Thymus (tissue), 11 donors: Measurements from ENCODE around the gene SCAMP3. TPM values are rescaled to one million over a fixed set of nuclear protein-coding genes. Genes with fewer than 3 reads are reported as not detected.
A peak's percentile ranks its signal among the peaks of the same experiment; 100 is the strongest.

Source experiments
- DNase-seq, 9 donors: peaks; one replicate each; pipeline ENCODE4 v3.0.0-alpha.2; 2013; ENCODE audit warnings: low spot score in 9 of 9, low read depth in 6 of 9, missing footprints in 1 of 9
- H3K27ac ChIP-seq, 2 donors: one replicate each; pipeline ENCODE4 v1.5.1; 2013; ENCODE audit warnings: control low read depth in 1 of 2, low read depth in 1 of 2, low read length in 1 of 2, mild to moderate bottlenecking in 1 of 2, moderate library complexity in 1 of 2
- H3K27me3 ChIP-seq, 2 donors: one replicate each; pipeline ENCODE4 v1.5.1; 2013; ENCODE audit warnings: low read length in 1 of 2; ENCODE audit not compliant: control insufficient read depth in 2 of 2, insufficient read depth in 1 of 2
- H3K36me3 ChIP-seq, 2 donors: one replicate each; pipeline ENCODE4 v1.5.1; 2013; ENCODE audit warnings: low read length in 1 of 2, mild to moderate bottlenecking in 1 of 2, moderate library complexity in 1 of 2; ENCODE audit not compliant: control insufficient read depth in 2 of 2, insufficient read depth in 2 of 2
- H3K4me1 ChIP-seq, 2 donors: one replicate each; pipeline ENCODE4 v1.5.1; 2013; ENCODE audit warnings: low read length in 2 of 2; ENCODE audit not compliant: control insufficient read depth in 2 of 2, insufficient read depth in 2 of 2
- H3K4me3 ChIP-seq, 2 donors: one replicate each; pipeline ENCODE4 v1.5.1; 2013; ENCODE audit warnings: low read length in 2 of 2, control low read depth in 1 of 2, mild to moderate bottlenecking in 1 of 2
- H3K9me3 ChIP-seq, 2 donors: one replicate each; pipeline ENCODE4 v1.5.1; 2013; ENCODE audit warnings: low read length in 1 of 2, mild to moderate bottlenecking in 1 of 2; ENCODE audit not compliant: control insufficient read depth in 2 of 2, insufficient read depth in 1 of 2
- WGBS: extraction: QIAGEN DNeasy Blood & Tissue Kit; methylation state at CpG from one replicate; pipeline ENCODE4 v1.1.7; 2013; 5-methylcytosine and 5-hydroxymethylcytosine counted together
- polyA plus RNA-seq: library from polyadenylated mRNA; stranded (reverse); fragments of 200-250 nt; gene quantifications from one replicate; pipeline ENCODE4 v1.2.3, GENCODE V29; 2013
- total RNA-seq: library from RNA; stranded (reverse); fragments of 120-200 nt; gene quantifications from one replicate; pipeline ENCODE4 v1.2.4, GENCODE V29; 2013
- donor health status: healthy.

Gene SCAMP3
- total and polyA plus RNA-seq, 2 donors = 29.1 to 59.1 TPM

DNA sequence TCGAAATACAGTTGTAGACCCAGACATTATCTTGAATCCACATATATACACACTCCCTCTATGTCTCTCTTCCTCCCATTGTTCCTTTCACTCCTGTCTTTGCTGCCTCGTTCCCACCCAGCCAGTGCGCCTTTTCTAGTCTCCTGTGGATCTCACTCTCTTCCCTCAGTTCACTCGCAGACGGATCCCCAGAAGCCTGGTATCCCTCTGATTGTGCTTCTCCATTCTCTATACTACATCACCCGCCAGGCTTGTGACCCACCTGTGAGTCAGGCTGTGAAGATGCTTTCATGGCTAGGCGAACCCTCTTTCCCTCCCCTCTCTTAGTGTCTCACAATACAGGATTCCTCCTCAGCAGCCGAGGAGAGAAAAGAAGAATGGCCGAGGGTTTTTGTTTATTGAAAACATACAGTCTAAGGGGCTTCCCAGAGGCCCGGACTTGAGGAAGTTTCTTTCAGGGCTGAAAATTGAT, 16.6 kb upstream of the SCAMP3 start:
- Histone ChIP-seq H3K27ac (no peak overlapping the region), H3K27me3 (peaks cover 0 to 19% of the 10 kb centered on the region in 2 donors), H3K4me1 (peaks cover 16 to 29% of the 10 kb centered on the region in 2 donors), H3K4me3 (no peak overlapping the region), H3K36me3 (no peaks in the 10 kb centered on the region), H3K9me3 (no peaks in the 10 kb centered on the region)
- no peak for DNase-seq
- WGBS = 80% methylated on average over 10 of the region's 10 CpGs

DNA sequence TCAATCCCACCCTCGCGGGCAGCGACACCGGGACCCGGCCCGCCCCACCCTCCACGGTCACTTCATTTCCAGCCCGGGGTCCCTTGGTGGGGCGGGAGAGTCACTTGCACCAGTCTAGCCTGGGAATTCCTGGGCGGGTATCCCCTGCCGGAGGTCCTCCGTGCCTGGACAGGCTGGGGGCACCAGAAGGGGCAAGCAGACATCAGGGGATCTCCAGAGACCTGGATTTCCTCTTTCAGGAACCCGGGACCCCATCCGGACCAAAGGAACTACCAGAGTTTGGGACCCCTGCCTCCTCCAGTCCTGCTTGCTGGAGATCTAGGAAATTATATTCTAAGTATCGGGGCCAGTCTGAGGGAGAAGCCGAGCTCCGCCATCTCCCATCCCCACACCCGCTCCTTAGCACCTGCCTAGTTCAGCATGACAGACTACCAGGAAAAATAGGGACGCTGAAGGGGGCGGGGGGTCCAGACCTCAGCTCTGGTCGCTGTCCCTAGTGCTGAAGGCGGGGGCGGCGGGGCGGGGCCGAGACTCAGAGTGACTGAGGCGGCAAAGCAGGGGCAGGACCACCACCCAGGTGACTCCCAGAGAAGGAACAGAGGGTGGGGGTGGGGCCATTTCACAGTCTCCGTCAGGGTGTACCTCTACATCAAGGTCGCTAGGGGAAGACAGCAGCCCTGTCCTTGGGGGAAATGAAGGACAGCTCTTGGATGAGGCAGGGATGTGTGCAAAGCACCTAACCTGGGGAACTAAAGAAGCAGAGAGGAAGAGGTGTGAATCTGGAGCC, 15.9 kb upstream of the SCAMP3 start:
- Histone ChIP-seq H3K36me3 (no peaks in the 10 kb centered on the region), H3K27ac (peak overlapping the region in 1 of 2 donors; percentile 32), H3K27me3 (peaks cover 0 to 19% of the 10 kb centered on the region in 2 donors), H3K4me3 (peak overlapping the region; percentile 46 to 64), H3K4me1 (peaks cover 17 to 33% of the 10 kb centered on the region in 2 donors), H3K9me3 (no peaks in the 10 kb centered on the region)
- WGBS = 1% methylated on average over 29 of the region's 29 CpGs
- DNase-seq = peak in 7 of 9 donors; percentile 45 to 87 (median 78)

- WGBS = 1% methylated on average over 68 of the region's 68 CpGs
- no peaks in the 10 kb centered on the region for H3K36me3 ChIP-seq
- peak within 1 kb of the TSS; percentile 32 to 47 for H3K27ac ChIP-seq
Observed at GRCh38 chr1:155277070-155277901, 15.1 kb upstream of the SCAMP3 start, which contains the start of gene HCN3. Gene HCN3 (plus strand): TSS chr1:155277463. CDS start chr1:155277591, 128 bp downstream.

DNA sequence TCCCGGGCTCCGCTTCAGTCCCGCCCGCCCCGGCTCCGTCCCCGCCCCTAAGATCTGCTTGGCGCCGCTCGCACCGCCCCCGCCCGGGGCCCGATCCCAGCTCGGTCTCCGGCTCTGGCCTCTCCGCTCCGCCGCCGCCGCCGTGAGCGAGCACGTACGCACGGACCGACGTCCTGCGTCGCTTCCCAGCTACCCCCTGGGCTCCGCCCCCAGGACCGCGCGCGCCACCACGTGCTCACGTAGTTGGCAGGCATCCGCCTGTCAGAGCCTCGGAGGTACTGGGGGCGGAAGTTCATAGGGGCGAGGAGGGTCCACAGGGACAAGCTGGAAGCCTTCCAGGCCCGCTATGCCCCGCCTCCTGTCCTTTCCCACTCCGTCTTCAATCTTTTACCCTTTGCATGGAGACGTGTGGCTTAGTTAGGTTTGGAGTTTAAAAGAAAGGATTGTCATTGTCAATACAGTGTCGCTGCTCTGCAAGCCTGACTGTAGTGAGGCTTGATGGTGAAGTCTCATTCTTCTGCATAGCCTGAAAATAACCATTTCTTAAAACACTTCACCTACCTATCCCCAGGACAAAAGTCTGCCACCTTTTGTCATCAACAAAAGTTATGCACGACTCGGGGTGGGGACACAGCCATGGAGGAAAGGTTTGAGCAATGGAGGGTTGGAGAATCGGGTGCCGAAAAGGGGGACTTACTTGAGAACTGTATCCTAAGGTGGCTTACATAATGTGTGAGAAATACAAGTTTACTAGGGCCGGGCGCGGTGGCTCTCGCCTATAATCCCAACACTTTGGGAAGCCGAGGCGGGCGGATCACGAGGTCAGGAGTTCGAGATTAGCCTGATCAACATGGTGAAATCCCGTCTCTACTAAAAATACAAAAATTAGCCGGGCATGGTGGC, 11.4 kb upstream of the SCAMP3 start, which contains the start of gene CLK2:
Gene CLK2 (minus strand): TSS at position 162 of the 903 bp plus-strand sequence. CDS start 2,527 bp downstream, outside the sequence.
- H3K27ac ChIP-seq = peak within 1 kb of the TSS; percentile 81 to 92
- H3K9me3 ChIP-seq = no peaks in the 10 kb centered on the region
- WGBS = 19% methylated on average over 61 of the region's 61 CpGs
- peaks cover 0 to 12% of the 10 kb centered on the region in 2 donors for H3K27me3 ChIP-seq
- peaks cover 23 to 24% of the 10 kb centered on the region in 2 donors for H3K36me3 ChIP-seq
- H3K4me1 ChIP-seq = peaks cover 20 to 37% of the 10 kb centered on the region in 2 donors
- peak within 1 kb of the TSS; percentile 81 to 95 for H3K4me3 ChIP-seq
- DNase-seq = peak in 8 of 9 donors; percentile 80 to 96 (median 90)

More at GRCh38 chr1:155277070-155277901, 15.1 kb upstream of the SCAMP3 start, which contains the start of gene HCN3:
- Histone ChIP-seq H3K4me1 (peaks cover 19 to 38% of the 10 kb centered on the region in 2 donors), H3K9me3 (no peaks in the 10 kb centered on the region), H3K4me3 (peak within 1 kb of the TSS; percentile 46 to 64), H3K27me3 (peaks cover 0 to 19% of the 10 kb centered on the region in 2 donors)
- peak; percentile 83 to 95 (median 90) for DNase-seq

- H3K4me1 ChIP-seq = peaks cover 15 to 28% of the 10 kb centered on the region in 2 donors
- H3K4me3 ChIP-seq = peak overlapping the region; percentile 81 to 95
- H3K27ac ChIP-seq = peak overlapping the region; percentile 81 to 92
- WGBS = 8% methylated on average over 44 of the region's 44 CpGs
- H3K36me3 ChIP-seq = peaks cover 32 to 33% of the 10 kb centered on the region in 2 donors
- DNase-seq = peak in 2 of 9 donors; percentile 41 to 59
- no peaks in the 10 kb centered on the region for H3K9me3 ChIP-seq
- H3K27me3 ChIP-seq = peaks cover 0 to 6% of the 10 kb centered on the region in 2 donors
Observed at GRCh38 chr1:155272466-155273342, 10.5 kb upstream of the SCAMP3 start.

- 97% methylated on average over 21 of the region's 21 CpGs for WGBS
- Histone ChIP-seq H3K4me1 (peaks cover 7 to 14% of the 10 kb centered on the region in 2 donors), H3K36me3 (peaks cover 55 to 64% of the 10 kb centered on the region in 2 donors), H3K27me3 (no peaks in the 10 kb centered on the region), H3K4me3 (no peak overlapping the region), H3K9me3 (no peaks in the 10 kb centered on the region), H3K27ac (no peak overlapping the region)
- DNase-seq = no peak
Observed at GRCh38 chr1:155269381-155269780, 7.2 kb upstream of the SCAMP3 start.

GRCh38 chr1:155268630-155269029, 6.5 kb upstream of the SCAMP3 start:
- no peak overlapping the region for H3K4me3 ChIP-seq
- no peak for DNase-seq
- H3K9me3 ChIP-seq = no peaks in the 10 kb centered on the region
- peaks cover 62 to 72% of the 10 kb centered on the region in 2 donors for H3K36me3 ChIP-seq
- H3K27ac ChIP-seq = no peak overlapping the region
- peaks cover 3 to 10% of the 10 kb centered on the region in 2 donors for H3K4me1 ChIP-seq
- WGBS = 98% methylated on average over 21 of the region's 21 CpGs
- H3K27me3 ChIP-seq = no peaks in the 10 kb centered on the region
